Fibroblast of skin of scalp (primary cell): Measurements from ENCODE around the gene SEPTIN11.

ENCODE experiments used
- DNase-seq: peaks from one replicate; pipeline ENCODE4 v3.0.0-alpha.2; 2013

Gene SEPTIN11

DNA sequence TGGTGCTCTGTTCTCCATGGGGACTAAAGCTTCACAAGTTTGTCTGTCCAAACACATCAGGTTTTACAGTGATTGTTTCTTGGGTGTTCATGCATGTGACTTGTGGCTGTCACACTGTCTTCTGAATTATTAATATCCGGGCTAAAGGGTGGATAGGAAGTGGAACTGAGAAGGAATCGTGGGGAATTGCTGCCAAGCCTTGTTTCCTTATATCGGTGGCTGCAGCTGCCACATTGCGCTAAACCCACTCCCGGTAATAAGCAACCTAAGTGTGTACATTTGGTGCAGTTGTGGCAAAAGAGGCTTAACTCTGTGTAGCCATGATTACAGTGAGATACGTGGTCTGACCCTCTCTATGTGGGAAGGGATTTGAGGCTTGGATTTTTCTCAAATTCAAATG lies 30.7 kb downstream of the SEPTIN11 start:
- DNase-seq = no peak

GRCh38 chr4:76981644-76982043 lies 32.1 kb downstream of the SEPTIN11 start:
- peak; percentile 51 for DNase-seq

DNA sequence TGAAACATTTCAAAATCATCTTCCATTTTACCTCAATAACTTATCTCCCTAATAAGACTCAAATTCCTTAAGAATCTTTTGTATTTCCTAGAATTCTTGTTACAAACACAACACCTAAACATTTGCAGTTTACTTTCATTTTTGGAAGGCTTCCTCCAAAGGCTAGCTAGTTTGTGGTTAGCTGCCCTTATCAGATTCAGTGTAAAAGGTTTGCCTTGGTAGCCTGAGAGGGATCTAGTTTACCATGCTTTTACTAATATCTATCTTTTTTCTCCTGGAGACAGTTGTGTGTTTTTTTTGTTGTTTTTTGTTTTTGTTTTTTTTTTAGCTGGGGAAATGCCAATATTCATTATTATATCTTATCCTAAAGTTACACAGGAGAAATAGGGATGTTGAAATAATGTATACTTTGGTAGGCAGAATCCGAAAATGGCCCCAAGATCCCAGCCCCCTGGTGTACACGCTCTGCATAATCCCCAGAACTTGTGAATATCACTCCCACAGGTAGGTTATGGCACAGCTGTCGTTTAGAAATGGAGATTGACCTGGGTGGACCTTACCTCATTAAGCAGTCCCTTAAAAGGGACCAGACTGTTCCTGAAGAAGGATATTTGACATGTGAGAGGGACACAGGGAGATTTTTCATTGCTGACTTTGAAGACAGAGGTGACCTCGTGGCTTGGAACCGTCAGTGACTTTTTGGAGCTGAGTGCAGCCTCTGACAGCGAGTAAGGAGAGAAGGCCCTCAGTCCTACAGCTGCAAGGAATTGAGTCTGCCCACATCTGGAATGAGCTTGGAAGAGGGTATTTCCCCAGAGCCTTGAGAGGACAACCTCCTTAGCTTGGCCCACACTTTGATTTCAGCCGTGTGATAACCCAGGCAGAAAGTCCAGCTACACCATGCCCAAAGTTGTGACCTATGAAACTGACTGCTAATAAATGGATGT lies 33.4 kb downstream of the SEPTIN11 start:
- no peak for DNase-seq

DNA sequence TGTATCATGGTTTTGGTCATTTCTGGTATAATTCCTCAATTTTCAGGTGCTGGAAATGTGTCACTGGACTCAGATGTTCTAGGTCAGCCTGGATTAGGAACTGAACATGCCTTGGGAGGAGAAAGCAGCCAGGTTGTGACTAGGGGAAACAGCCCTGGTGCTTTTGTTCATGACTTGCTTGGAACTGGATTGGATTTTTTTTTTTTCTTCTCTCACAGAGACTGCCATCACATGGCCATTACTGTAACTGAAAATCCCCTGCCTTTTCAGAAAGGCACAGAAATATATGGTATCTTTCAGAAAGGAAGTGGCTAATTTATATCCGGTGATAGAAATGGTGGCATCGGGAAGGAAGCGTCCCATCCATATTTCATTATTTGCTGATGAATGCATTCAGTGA lies 34.6 kb downstream of the SEPTIN11 start:
- peak; percentile 75 for DNase-seq

- DNase-seq = peak; percentile 100
Measured at GRCh38 chr4:76984788-76985211, 35.2 kb downstream of the SEPTIN11 start.

GRCh38 chr4:76987153-76987591 lies 37.6 kb downstream of the SEPTIN11 start:
- DNase-seq = peak; percentile 99

DNA sequence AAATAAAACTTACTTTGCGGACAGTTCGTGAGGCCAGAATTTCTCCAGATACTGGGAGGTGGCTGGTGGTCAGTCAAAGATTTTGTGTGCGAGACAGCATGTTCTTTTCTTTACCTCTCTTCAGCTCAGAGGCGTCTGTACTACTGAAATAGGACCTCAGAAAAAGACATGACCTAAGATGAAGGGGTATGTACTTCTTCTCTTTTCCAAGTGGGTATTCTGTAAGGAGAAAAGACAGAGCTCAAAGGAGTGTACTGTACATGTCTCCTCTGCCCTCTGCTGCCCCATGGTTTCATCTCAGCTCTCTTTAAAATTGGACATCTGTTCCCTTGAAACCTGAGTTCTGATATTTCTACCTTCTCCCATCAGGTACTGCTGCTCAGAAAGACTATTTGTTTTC lies 38.1 kb downstream of the SEPTIN11 start:
- no peak for DNase-seq

DNA sequence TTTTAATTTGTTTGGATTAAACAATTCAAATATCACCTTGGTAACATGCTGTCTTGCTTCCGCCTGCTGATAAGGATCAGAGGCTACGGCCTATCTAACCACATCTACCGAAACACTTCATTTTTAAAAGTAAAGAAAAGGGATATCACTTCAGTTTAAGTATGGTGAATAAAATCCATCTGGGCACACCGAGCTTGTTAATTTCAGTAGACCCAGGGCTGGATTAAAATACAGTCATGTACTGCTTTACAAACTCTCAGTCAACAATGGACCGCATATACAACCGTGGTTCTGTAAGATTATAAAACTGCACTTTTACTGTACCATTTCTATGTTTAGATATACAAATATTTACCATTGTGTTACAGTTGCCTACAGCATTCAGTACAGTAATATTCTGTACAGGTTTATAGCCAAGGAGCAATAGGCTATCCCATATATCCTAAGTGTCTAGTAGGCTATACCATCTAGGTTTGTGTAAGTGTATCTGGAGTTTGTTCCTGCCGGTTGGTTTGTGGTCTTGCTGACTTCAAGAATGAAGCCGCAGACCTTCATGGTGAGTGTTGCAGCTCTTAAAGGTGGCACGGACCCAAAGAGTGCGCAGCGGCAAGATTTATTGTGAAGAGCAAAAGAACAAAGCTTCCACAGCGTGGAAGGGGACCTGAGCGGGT lies 40.0 kb downstream of the SEPTIN11 start:
- no peak for DNase-seq

GRCh38 chr4:76990288-76991080 lies 40.9 kb downstream of the SEPTIN11 start:
- DNase-seq = peak; percentile 96

DNA sequence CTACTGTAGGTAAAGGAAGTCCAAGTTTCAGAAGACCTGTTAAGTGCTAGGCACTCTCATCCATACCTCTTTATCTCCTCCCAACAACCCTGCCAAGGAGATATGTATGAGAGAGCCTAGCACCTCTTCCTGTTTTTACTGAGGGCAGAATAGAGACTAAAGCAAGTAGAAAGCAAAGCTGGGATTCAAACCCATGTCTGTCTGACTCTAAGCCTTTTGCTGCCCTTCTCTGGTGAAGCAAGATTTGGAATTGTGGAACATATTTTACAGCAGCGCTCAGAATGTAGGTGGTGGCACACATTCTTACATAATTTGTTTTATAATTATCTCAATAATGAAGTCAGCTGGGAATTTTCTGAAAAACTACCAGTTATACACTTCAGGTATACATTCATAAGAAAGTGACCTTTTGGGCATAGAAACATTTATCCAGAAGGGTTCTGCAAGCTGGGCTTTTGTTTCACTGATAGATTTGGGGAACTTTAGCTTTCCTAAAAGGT lies 41.7 kb downstream of the SEPTIN11 start:
- DNase-seq = peak; percentile 53

- no peak for DNase-seq
Measured at GRCh38 chr4:76993787-76994641, 44.5 kb downstream of the SEPTIN11 start.

- DNase-seq = no peak
Measured at GRCh38 chr4:76995776-76996175, 46.2 kb downstream of the SEPTIN11 start.

- DNase-seq = no peak
Measured at GRCh38 chr4:76996445-76996844, 46.9 kb downstream of the SEPTIN11 start.

- no peak for DNase-seq
Measured at GRCh38 chr4:76997077-76997476, 47.5 kb downstream of the SEPTIN11 start.

DNA sequence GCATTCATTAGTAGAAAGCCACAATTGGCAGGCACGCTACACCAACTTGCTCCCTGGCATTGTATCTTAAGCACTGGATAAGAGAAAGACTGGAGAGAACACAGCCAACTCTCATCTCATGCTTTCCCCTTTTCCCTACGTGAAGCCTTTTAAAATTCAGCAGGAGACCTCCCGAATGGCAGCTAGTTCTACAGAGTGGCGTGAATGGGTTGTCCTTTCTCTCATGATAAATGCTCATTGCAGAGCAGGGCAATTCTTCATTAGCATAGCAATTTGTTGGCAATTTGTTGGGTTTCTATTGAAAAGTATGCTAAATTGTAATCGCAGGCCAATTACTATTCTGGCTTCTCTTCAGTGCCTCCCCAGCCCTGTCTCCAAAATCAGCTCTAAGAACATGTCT lies 48.0 kb downstream of the SEPTIN11 start:
- DNase-seq = no peak

DNA sequence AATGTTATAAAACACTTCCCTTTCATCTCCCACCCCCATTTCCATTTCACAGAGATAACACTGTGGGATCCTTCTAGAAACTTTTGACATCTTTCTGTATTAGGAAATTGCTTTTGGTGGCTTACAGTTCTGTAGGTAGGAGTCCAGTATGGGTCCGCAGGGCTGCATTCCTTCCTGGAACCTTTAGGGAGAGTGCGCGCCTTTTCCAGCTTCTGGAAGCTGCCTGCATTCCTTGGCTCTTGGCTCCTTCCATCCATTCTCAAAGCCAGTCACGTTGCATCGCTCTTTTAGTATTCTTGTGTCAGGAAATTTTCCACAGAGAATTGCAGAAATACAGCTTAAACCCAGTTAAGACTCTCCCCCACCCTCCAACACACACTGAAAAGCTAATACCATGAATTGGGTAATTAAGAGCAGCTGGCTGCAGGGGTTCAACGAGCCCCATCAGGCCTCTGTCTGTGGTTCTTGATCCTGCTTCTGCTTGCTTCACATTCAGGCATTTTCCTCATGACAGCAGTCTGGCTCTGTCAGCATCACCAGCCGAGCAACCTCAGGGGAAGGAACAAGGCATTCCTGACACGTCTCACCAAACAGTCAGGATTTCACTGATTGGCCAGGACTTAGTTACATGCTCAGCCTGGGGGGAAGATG lies 48.8 kb downstream of the SEPTIN11 start:
- peak; percentile 95 for DNase-seq
